ENCODE measurements around the gene ABCB9.

DNA sequence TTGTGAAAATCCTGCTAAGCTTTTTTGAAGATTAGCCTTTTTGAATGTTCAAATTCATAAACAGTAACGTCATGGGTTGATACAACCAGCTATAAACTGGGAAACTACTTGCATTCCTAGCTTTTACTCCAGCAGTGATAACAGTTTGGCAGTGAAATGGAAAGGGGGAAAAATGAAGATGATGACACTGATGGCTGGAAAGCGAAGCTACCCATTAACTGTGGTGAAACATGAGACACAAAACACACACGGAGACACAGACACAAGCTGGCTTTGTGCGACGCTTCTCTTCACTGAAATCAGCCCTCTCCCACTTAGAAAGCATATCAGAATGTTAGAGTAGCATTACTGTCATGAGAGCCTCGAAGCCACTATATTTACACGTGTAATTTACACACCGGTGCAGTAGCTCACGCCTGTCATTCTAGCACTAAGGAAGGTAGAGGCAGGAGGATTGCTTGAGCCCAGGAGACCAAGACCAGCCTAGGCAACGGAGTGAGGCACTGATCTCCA is 86.1 kb downstream of the ABCB9 start:
- TF ChIP-seq, protein P1, sequence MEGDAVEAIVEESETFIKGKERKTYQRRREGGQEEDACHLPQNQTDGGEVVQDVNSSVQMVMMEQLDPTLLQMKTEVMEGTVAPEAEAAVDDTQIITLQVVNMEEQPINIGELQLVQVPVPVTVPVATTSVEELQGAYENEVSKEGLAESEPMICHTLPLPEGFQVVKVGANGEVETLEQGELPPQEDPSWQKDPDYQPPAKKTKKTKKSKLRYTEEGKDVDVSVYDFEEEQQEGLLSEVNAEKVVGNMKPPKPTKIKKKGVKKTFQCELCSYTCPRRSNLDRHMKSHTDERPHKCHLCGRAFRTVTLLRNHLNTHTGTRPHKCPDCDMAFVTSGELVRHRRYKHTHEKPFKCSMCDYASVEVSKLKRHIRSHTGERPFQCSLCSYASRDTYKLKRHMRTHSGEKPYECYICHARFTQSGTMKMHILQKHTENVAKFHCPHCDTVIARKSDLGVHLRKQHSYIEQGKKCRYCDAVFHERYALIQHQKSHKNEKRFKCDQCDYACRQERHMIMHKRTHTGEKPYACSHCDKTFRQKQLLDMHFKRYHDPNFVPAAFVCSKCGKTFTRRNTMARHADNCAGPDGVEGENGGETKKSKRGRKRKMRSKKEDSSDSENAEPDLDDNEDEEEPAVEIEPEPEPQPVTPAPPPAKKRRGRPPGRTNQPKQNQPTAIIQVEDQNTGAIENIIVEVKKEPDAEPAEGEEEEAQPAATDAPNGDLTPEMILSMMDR (IDR thresholded peaks at IDR 0.05): no peak
- TF ChIP-seq EZH2 (IDR thresholded peaks at IDR 0.05; ENCODE audit: borderline replicate concordance, insufficient read depth, low read depth, low read length, poor library complexity, severe bottlenecking): no peak

All from B cell (primary cell).